Cardiac muscle cell (in vitro differentiated cells and primary cell): Measurements from ENCODE around the gene C20orf173. TPM values are rescaled to one million over a fixed set of nuclear protein-coding genes. Genes with fewer than 3 reads are reported as not detected.

Experiments used
- DNase-seq, 2 donors: peaks; one replicate each; pipeline versions ENCODE4 v3.0.0 to v3.0.0-alpha.2; 2010 to 2017; ENCODE audit warnings: low read depth in 1 of 2, low spot score in 1 of 2
- H3K27ac ChIP-seq: fragments of 200-600 bp; sonication (generic); 2 replicates; pipeline ENCODE4 v1.5.1; 2016
- H3K27me3 ChIP-seq: fragments of 200-600 bp; sonication (generic); 2 replicates; pipeline ENCODE4 v1.6.0; 2016; ENCODE audit warnings: control low read depth
- H3K36me3 ChIP-seq: fragments of 200-600 bp; sonication (generic); 2 replicates; pipeline ENCODE4 v1.5.1; 2016; ENCODE audit warnings: control low read depth
- H3K4me1 ChIP-seq: fragments of 200-600 bp; sonication (generic); 2 replicates; pipeline ENCODE4 v1.8.1; 2017; ENCODE audit warnings: low read depth, mild to moderate bottlenecking, mixed run types
- H3K4me3 ChIP-seq: fragments of 200-600 bp; sonication (generic); 2 replicates; pipeline ENCODE4 v1.5.1; 2016; ENCODE audit warnings: mild to moderate bottlenecking
- H3K9me3 ChIP-seq: fragments of 200-600 bp; sonication (generic); 2 replicates; pipeline ENCODE4 v1.5.1; 2017; ENCODE audit warnings: low read depth, mild to moderate bottlenecking, control low read depth
- polyA plus RNA-seq: library from polyadenylated mRNA; unstranded; fragments of >200 nt; fragmentation: Nextera tagmentation; extraction: Ambion mirVana; gene quantifications from 2 replicates; pipeline ENCODE4 v1.2.1, GENCODE V29; 2016
- total RNA-seq: library from RNA; depleted of rRNA; stranded (reverse); fragments of >200 nt; gene quantifications from 2 replicates; pipeline ENCODE4 v1.2.3, GENCODE V29; 2016
- TF ChIP-seq, protein P1 (sequence below): IDR thresholded peaks from 2 replicates; pipeline ENCODE4 v1.5.1; 2012; ENCODE audit warnings: low read depth, mild to moderate bottlenecking, low read length

Gene C20orf173
- total and polyA plus RNA-seq, 2 experiments from 2014 or later, result not detected

DNA sequence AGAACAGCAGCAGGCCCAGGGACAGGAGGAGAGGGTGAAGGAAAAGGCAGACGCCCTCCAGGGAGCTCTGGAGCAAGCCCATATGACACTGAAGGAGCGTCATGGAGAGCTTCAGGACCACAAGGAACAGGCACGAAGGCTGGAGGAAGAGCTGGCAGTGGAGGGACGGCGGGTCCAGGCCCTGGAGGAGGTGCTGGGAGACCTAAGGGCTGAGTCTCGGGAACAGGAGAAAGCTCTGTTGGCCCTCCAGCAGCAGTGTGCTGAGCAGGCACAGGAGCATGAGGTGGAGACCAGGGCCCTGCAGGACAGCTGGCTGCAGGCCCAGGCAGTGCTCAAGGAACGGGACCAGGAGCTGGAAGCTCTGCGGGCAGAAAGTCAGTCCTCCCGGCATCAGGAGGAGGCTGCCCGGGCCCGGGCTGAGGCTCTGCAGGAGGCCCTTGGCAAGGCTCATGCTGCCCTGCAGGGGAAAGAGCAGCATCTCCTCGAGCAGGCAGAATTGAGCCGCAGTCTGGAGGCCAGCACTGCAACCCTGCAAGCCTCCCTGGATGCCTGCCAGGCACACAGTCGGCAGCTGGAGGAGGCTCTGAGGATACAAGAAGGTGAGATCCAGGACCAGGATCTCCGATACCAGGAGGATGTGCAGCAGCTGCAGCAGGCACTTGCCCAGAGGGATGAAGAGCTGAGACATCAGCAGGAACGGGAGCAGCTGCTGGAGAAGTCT is 25.5 kb downstream of the C20orf173 start:
- no peak overlapping the region for H3K27ac ChIP-seq
- H3K9me3 ChIP-seq, result no peaks in the 10 kb centered on the region
- H3K36me3 ChIP-seq, result peaks cover 45% of the 10 kb centered on the region
- H3K4me3 ChIP-seq, result no peak overlapping the region
- TF ChIP-seq, protein P1, sequence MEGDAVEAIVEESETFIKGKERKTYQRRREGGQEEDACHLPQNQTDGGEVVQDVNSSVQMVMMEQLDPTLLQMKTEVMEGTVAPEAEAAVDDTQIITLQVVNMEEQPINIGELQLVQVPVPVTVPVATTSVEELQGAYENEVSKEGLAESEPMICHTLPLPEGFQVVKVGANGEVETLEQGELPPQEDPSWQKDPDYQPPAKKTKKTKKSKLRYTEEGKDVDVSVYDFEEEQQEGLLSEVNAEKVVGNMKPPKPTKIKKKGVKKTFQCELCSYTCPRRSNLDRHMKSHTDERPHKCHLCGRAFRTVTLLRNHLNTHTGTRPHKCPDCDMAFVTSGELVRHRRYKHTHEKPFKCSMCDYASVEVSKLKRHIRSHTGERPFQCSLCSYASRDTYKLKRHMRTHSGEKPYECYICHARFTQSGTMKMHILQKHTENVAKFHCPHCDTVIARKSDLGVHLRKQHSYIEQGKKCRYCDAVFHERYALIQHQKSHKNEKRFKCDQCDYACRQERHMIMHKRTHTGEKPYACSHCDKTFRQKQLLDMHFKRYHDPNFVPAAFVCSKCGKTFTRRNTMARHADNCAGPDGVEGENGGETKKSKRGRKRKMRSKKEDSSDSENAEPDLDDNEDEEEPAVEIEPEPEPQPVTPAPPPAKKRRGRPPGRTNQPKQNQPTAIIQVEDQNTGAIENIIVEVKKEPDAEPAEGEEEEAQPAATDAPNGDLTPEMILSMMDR, result no peak
- no peaks in the 10 kb centered on the region for H3K27me3 ChIP-seq
- peak in 1 of 2 donors; percentile 43 for DNase-seq
- H3K4me1 ChIP-seq, result no peaks in the 10 kb centered on the region

DNA sequence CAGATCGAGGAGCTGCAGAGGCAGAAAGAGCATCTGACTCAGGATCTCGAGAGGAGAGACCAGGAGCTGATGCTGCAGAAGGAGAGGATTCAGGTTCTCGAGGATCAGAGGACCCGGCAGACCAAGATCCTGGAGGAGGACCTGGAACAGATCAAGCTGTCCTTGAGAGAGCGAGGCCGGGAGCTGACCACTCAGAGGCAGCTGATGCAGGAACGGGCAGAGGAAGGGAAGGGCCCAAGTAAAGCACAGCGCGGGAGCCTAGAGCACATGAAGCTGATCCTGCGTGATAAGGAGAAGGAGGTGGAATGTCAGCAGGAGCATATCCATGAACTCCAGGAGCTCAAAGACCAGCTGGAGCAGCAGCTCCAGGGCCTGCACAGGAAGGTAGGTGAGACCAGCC is 26.2 kb downstream of the C20orf173 start:
- no peak overlapping the region for H3K4me3 ChIP-seq
- H3K9me3 ChIP-seq, result no peaks in the 10 kb centered on the region
- DNase-seq, result no peak
- H3K27me3 ChIP-seq, result no peaks in the 10 kb centered on the region
- H3K36me3 ChIP-seq, result peaks cover 42% of the 10 kb centered on the region
- TF ChIP-seq, protein P1, result no peak
- no peak overlapping the region for H3K27ac ChIP-seq
- no peaks in the 10 kb centered on the region for H3K4me1 ChIP-seq

GRCh38 chr20:35502352-35502751 is 27.1 kb downstream of the C20orf173 start:
- no peaks in the 10 kb centered on the region for H3K27me3 ChIP-seq
- no peak overlapping the region for H3K27ac ChIP-seq
- H3K4me1 ChIP-seq, result no peaks in the 10 kb centered on the region
- DNase-seq, result no peak
- TF ChIP-seq, protein P1, result no peak
- H3K36me3 ChIP-seq, result peaks cover 48% of the 10 kb centered on the region
- no peak overlapping the region for H3K4me3 ChIP-seq
- H3K9me3 ChIP-seq, result no peaks in the 10 kb centered on the region

- DNase-seq, result no peak
- no peaks in the 10 kb centered on the region for H3K27me3 ChIP-seq
- peaks cover 51% of the 10 kb centered on the region for H3K36me3 ChIP-seq
- TF ChIP-seq, protein P1, result no peak
- H3K4me3 ChIP-seq, result no peak overlapping the region
- no peaks in the 10 kb centered on the region for H3K4me1 ChIP-seq
- H3K27ac ChIP-seq, result no peak overlapping the region
- no peaks in the 10 kb centered on the region for H3K9me3 ChIP-seq
These were observed 30.2 kb downstream of the C20orf173 start for GRCh38 chr20:35499271-35499670.

DNA sequence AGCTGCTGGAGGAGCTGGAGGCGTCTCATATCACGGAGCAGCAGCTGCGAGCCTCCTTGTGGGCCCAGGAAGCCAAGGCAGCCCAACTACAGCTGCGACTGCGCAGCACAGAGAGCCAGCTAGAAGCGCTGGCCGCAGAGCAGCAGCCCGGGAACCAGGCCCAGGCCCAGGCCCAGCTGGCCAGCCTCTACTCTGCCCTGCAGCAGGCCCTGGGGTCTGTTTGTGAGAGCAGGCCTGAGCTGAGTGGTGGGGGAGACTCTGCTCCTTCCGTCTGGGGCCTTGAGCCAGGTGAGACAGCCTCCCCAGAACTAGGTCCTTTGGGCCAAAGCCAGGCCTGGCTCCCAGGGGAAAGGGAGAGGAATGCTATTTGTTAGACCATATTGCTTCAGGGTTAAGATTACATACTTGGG is 31.7 kb downstream of the C20orf173 start:
- no peaks in the 10 kb centered on the region for H3K9me3 ChIP-seq
- H3K4me1 ChIP-seq, result no peaks in the 10 kb centered on the region
- TF ChIP-seq, protein P1, result no peak
- H3K27ac ChIP-seq, result no peak overlapping the region
- H3K4me3 ChIP-seq, result no peak overlapping the region
- H3K27me3 ChIP-seq, result no peaks in the 10 kb centered on the region
- peak in 1 of 2 donors; percentile 70 for DNase-seq
- peaks cover 58% of the 10 kb centered on the region for H3K36me3 ChIP-seq
